Neural crest cell (in vitro differentiated cells): Measurements from ENCODE around the gene CRISPLD2. TPM values are rescaled to one million over a fixed set of nuclear protein-coding genes. Genes with fewer than 3 reads are reported as not detected.

Experiments
- DNase-seq: peaks from one replicate; pipeline ENCODE4 v3.0.0; 2021; ENCODE audit warnings: low read depth, mixed read lengths, low spot score
- H3K27ac Mint-ChIP-seq: one replicate; pipeline ENCODE4 v1.8.0; 2021; ENCODE audit warnings: mild to moderate bottlenecking, mixed read lengths; ENCODE audit not compliant: unreplicated experiment
- H3K27me3 Mint-ChIP-seq: 2 replicates; pipeline ENCODE4 v1.8.0; 2021; ENCODE audit warnings: low read depth, mild to moderate bottlenecking, mixed read lengths
- H3K36me3 Mint-ChIP-seq: 2 replicates; pipeline ENCODE4 v1.8.0; 2021; ENCODE audit warnings: low read depth, mild to moderate bottlenecking, mixed read lengths
- H3K4me1 Mint-ChIP-seq: 2 replicates; pipeline ENCODE4 v1.8.0; 2021; ENCODE audit warnings: mixed read lengths
- H3K4me3 Mint-ChIP-seq: one replicate; pipeline ENCODE4 v1.8.0; 2021; ENCODE audit warnings: mild to moderate bottlenecking, mixed read lengths
- H3K9me3 Mint-ChIP-seq: 2 replicates; pipeline ENCODE4 v1.8.0; 2021; ENCODE audit warnings: mixed read lengths
- total RNA-seq: library from RNA; stranded (reverse); gene quantifications from 2 replicates; pipeline ENCODE4 v1.2.1, GENCODE V29; 2021
- TF ChIP-seq, protein P1 (sequence below): fragments of 200-600 bp; sonication (generic); conservative IDR thresholded peaks from 2 replicates; pipeline ENCODE4 v1.5.0; 2021; ENCODE audit warnings: antibody characterized with exemption, mild to moderate bottlenecking

The CRISPLD2 gene
- total RNA-seq, 1 donor from 2014 or later = 0.61 TPM

DNA sequence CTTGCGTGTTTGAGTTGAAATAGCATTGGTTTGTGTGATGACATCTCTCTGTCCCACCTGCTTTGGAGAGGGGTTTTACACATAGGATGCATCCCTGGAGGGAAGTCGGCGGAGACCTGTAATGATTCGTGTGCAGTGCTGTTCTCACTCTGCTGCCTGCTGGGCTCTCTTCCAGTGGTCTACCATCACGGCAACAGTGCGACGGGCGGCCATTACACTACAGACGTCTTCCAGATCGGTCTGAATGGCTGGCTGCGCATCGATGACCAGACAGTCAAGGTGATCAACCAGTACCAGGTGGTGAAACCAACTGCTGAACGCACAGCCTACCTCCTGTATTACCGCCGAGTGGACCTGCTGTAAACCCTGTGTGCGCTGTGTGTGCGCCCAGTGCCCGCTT, 41.1 kb upstream of the CRISPLD2 start:
- TF ChIP-seq, protein P1, sequence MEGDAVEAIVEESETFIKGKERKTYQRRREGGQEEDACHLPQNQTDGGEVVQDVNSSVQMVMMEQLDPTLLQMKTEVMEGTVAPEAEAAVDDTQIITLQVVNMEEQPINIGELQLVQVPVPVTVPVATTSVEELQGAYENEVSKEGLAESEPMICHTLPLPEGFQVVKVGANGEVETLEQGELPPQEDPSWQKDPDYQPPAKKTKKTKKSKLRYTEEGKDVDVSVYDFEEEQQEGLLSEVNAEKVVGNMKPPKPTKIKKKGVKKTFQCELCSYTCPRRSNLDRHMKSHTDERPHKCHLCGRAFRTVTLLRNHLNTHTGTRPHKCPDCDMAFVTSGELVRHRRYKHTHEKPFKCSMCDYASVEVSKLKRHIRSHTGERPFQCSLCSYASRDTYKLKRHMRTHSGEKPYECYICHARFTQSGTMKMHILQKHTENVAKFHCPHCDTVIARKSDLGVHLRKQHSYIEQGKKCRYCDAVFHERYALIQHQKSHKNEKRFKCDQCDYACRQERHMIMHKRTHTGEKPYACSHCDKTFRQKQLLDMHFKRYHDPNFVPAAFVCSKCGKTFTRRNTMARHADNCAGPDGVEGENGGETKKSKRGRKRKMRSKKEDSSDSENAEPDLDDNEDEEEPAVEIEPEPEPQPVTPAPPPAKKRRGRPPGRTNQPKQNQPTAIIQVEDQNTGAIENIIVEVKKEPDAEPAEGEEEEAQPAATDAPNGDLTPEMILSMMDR = no peak
- peaks cover 36% of the 10 kb centered on the region for H3K36me3 Mint-ChIP-seq
- H3K27ac Mint-ChIP-seq = no peak overlapping the region
- H3K4me1 Mint-ChIP-seq = no peaks in the 10 kb centered on the region
- DNase-seq = no peak
- no peaks in the 10 kb centered on the region for H3K9me3 Mint-ChIP-seq
- no peak overlapping the region for H3K4me3 Mint-ChIP-seq
- H3K27me3 Mint-ChIP-seq = no peaks in the 10 kb centered on the region

DNA sequence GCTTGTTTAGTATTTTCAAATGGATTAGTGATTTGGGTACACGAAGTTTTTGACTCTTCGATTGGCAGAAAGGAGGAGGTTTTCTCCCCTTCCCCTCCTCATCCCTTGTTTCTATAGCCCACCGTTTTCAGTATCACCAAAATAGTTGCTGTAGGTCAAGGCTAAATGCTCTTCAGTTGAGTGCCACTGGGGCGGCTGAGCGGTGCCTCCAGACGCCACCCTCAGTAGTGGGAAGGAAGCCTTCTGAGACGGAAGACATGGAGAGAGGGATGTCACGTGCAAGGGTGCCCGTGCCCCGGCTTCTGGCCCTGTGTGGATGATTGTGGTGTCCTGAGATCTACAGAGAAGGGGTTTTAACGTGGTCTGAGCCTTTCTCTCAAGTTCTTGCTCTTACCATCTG, 39.7 kb upstream of the CRISPLD2 start:
- no peak overlapping the region for H3K27ac Mint-ChIP-seq
- H3K4me3 Mint-ChIP-seq = no peak overlapping the region
- no peaks in the 10 kb centered on the region for H3K4me1 Mint-ChIP-seq
- TF ChIP-seq, protein P1 = no peak
- no peaks in the 10 kb centered on the region for H3K9me3 Mint-ChIP-seq
- DNase-seq = no peak
- H3K36me3 Mint-ChIP-seq = peaks cover 33% of the 10 kb centered on the region
- H3K27me3 Mint-ChIP-seq = no peaks in the 10 kb centered on the region

DNA sequence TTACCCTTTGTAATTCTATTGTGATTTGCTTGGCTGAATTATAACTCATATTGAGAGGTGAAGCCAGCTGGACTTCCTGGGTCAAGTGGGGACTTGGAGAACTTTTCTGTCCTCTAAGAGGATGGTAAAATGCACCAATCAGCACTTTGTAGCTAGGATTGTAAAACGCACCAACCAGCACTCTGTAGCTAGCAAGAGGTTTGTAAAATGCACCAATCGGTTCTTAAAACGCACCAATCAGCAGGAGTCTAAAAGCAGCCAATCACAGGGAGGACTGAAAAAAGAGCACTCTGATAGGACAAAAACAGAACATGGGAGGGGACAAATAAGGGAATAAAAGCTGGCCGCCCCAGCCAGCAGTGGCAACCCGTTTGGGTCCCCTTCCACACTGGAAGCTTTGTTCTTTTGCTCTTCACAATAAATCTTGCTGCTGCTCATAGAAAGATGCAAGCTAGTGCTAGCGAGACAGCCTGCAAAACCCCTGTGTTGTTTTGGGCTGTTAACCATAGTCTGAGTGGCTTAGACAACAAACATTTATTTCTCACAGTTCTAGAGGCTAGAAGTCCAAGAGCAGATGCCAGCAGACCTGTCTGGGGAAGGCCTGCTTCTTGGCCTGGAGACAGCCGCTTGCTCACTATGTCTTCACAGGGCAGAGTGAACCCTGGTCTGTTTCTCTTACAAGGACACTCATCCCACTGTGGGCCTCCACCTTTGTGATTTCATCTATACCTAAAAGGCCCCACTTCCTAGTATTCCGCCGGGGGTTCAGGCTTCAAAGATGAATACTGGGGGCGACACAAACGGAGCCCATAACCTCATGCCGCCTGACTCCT, 39.0 kb upstream of the CRISPLD2 start:
- no peaks in the 10 kb centered on the region for H3K27me3 Mint-ChIP-seq
- H3K9me3 Mint-ChIP-seq = no peaks in the 10 kb centered on the region
- no peak for DNase-seq
- TF ChIP-seq, protein P1 = no peak
- H3K4me3 Mint-ChIP-seq = no peak overlapping the region
- H3K36me3 Mint-ChIP-seq = peaks cover 29% of the 10 kb centered on the region
- no peak overlapping the region for H3K27ac Mint-ChIP-seq
- H3K4me1 Mint-ChIP-seq = no peaks in the 10 kb centered on the region

DNA sequence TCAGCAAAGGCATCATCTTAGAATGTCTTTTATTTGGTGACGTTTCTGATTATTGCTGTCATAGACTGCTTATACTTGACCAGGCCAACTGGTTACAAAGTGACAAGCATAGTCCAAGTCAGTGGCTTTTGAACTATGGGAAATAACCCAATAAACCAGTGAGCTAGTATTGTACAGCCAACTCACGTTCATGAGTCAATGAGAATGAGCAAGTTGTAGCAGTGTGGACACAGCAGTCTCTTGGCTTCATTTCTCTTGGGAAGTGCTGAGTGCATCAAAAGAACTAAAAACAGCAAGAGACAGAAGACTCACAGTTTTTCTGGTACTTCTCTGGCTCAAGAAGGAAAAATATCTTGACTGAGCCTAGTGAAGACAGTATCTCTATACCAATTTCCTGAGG, 36.9 kb upstream of the CRISPLD2 start:
- H3K27me3 Mint-ChIP-seq = no peaks in the 10 kb centered on the region
- peaks cover 27% of the 10 kb centered on the region for H3K36me3 Mint-ChIP-seq

DNA sequence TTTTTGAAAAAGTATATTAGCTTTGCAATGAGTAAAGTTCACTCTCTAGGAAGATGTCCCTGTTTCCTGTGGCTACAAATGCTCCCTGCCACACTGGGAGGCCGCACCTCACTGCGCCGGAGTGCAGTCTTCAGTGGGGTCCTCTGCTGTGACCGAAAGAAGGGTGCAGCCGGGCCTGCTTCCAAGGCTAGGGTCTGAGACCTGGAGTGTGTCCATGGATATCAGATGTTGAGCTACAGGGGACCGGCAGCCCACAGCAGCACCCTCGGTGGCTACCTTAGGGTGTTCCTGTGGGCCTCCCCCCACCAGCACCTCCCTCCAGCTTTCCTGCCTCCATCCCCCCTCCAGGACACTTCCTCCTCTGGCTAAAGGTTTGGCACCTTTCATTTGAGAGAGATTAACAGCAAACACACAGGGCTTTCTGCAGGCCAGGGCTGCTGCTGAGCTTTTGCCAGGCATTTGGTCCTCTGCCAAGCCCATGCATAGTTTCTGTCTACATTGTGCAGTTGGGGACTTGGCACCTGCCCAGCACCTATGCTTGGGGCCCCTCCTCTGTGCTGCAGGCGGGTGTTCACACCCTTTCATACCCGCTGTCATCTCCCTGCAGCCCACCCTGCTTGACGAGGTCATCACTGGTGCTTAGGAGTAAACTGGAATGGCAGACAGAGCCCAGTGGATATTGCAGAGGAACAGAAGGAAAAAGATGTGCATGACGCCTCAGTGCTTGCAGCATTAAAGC, 33.8 kb upstream of the CRISPLD2 start:
- Mint-ChIP-seq H3K27me3 (no peaks in the 10 kb centered on the region), H3K36me3 (peaks cover 3% of the 10 kb centered on the region), H3K4me3 (no peak overlapping the region), H3K4me1 (peaks cover 5% of the 10 kb centered on the region), H3K27ac (no peak overlapping the region), H3K9me3 (no peaks in the 10 kb centered on the region)
- TF ChIP-seq, protein P1 = no peak
- no peak for DNase-seq

More for the DNA sequence above, 36.9 kb upstream of the CRISPLD2 start:
- Mint-ChIP-seq H3K4me3 (no peak overlapping the region), H3K4me1 (peaks cover 5% of the 10 kb centered on the region), H3K9me3 (no peaks in the 10 kb centered on the region), H3K27ac (no peak overlapping the region)
- no peak for DNase-seq
- TF ChIP-seq, protein P1 = no peak
